B cell (primary cell): ENCODE data around the gene NRAS. TPM values are rescaled to one million over a fixed set of nuclear protein-coding genes. Genes with fewer than 3 reads are reported as not detected.

Experiments
- ATAC-seq: fragments of 200-7000 bp; cut with Tn5 transposase; one replicate; pipeline ENCODE4 v1.10.0; 2021; ENCODE audit warnings: low read depth, mild to moderate bottlenecking, moderate number of reproducible peaks, moderate library complexity
- CTCF ChIA-PET: fragments of 350-600 bp; sonication (Branson Sonifier 250); formaldehyde crosslinking; loops from one replicate; lab custom pipeline; 2021; ENCODE audit warnings: antibody characterized with exemption, inconsistent platforms; lab: Charles Lee
- POLR2A ChIA-PET: fragments of 350-600 bp; sonication (Branson Sonifier 250); formaldehyde crosslinking; loops from one replicate; lab custom pipeline; 2021; ENCODE audit warnings: antibody characterized with exemption; lab: Charles Lee
- DNase-seq: peaks from one replicate; pipeline ENCODE4 v3.0.0; 2013
- H2AFZ ChIP-seq: 2 replicates; pipeline ENCODE4 v1.6.1; 2012; ENCODE audit warnings: mild to moderate bottlenecking, low read depth, low read length; ENCODE audit not compliant: insufficient read depth, poor library complexity, severe bottlenecking
- H3K27ac ChIP-seq, 2 donors: 1 replicate in 1 of 2; 2 replicates in 1 of 2; pipeline ENCODE4 v1.5.1; 2012 to 2013; ENCODE audit warnings: low read length in 2 of 2, mild to moderate bottlenecking in 2 of 2, moderate library complexity in 1 of 2
- H3K27me3 ChIP-seq, 4 experiments: fragments of 200-600 bp in 1 of 4; sonication (generic) in 1 of 4; replicated peaks in 1 of 4; 1 replicate in 2 of 4; 2 replicates in 2 of 4; pipeline versions ENCODE4 v1.6.1 to v1.7.0; 2013 to 2016; ENCODE audit warnings: low read length in 3 of 4, mild to moderate bottlenecking in 2 of 4, mixed read lengths in 1 of 4, moderate library complexity in 1 of 4; ENCODE audit not compliant: insufficient read depth in 4 of 4, control insufficient read depth in 3 of 4; ENCODE audit errors: control extremely low read depth in 1 of 4
- H3K36me3 ChIP-seq, 2 experiments: replicated peaks in 1 of 2; 1 replicate in 1 of 2; 2 replicates in 1 of 2; pipeline versions ENCODE4 v1.6.1 to v1.7.1; 2013; ENCODE audit warnings: low read length in 1 of 2; ENCODE audit not compliant: insufficient read depth in 2 of 2, control insufficient read depth in 1 of 2; ENCODE audit errors: control extremely low read depth in 1 of 2, extremely low read depth in 1 of 2
- H3K4me1 ChIP-seq, 2 donors: fragments of 200-600 bp in 1 of 2; sonication (generic) in 1 of 2; 1 replicate in 1 of 2; 2 replicates in 1 of 2; pipeline versions ENCODE4 v1.5.1 to v1.6.1; 2013 to 2017; ENCODE audit warnings: low read length in 2 of 2; ENCODE audit not compliant: control insufficient read depth in 2 of 2, insufficient read depth in 2 of 2
- H3K4me2 ChIP-seq: replicated peaks from 2 replicates; pipeline ENCODE3; 2012; ENCODE audit warnings: mild to moderate bottlenecking, low read depth, low read length; ENCODE audit not compliant: poor library complexity, severe bottlenecking
- H3K4me3 ChIP-seq, 5 experiments: fragments of 200-600 bp in 1 of 5; sonication (generic) in 1 of 5; 1 replicate in 3 of 5; 2 replicates in 2 of 5; pipeline versions ENCODE4 v1.5.1 to v1.7.0; 2011 to 2016; ENCODE audit warnings: low read length in 4 of 5, mild to moderate bottlenecking in 4 of 5, low read depth in 2 of 5, control low read depth in 1 of 5, moderate library complexity in 1 of 5; ENCODE audit not compliant: insufficient read depth in 1 of 5; ENCODE audit errors: control extremely low read depth in 1 of 5, extremely low read depth in 1 of 5
- H3K79me2 ChIP-seq: fragments of 200-600 bp; sonication (generic); one replicate; pipeline ENCODE4 v1.6.0; 2016; ENCODE audit warnings: low read length; ENCODE audit not compliant: control insufficient read depth, insufficient read depth
- H3K9ac ChIP-seq: fragments of 200-600 bp; sonication (generic); 2 replicates; pipeline ENCODE4 v1.6.1; 2017; ENCODE audit warnings: mild to moderate bottlenecking, low read length, moderate library complexity
- H3K9me3 ChIP-seq, 3 donors: one replicate each; pipeline versions ENCODE4 v1.6.1 to v1.7.1; 2013; ENCODE audit warnings: low read length in 2 of 3; ENCODE audit not compliant: control insufficient read depth in 2 of 3, insufficient read depth in 1 of 3; ENCODE audit errors: control extremely low read depth in 1 of 3
- H4K20me1 ChIP-seq: 2 replicates; pipeline ENCODE4 v1.6.0; 2012; ENCODE audit warnings: mild to moderate bottlenecking, low read length; ENCODE audit not compliant: insufficient read depth, control insufficient read depth, poor library complexity, severe bottlenecking
- H3K27ac Mint-ChIP-seq: one replicate; pipeline ENCODE4 v1.8.0; 2021; ENCODE audit warnings: mixed read lengths
- H3K27me3 Mint-ChIP-seq: one replicate; pipeline ENCODE4 v1.8.0; 2021; ENCODE audit warnings: mixed read lengths
- H3K4me1 Mint-ChIP-seq: one replicate; pipeline ENCODE4 v1.8.0; 2021; ENCODE audit warnings: mixed read lengths
- H3K4me3 Mint-ChIP-seq: one replicate; pipeline ENCODE4 v1.8.0; 2021; ENCODE audit warnings: mixed read lengths
- H3K9me3 Mint-ChIP-seq: one replicate; pipeline ENCODE4 v1.8.0; 2022; ENCODE audit warnings: mixed read lengths; ENCODE audit not compliant: insufficient read depth
- EZH2 ChIP-seq: IDR thresholded peaks from 2 replicates; pipeline ENCODE4 v1.6.1; 2012; ENCODE audit warnings: borderline replicate concordance, low read depth, mild to moderate bottlenecking, moderate library complexity, low read length; ENCODE audit not compliant: insufficient read depth, poor library complexity, severe bottlenecking
- WGBS: methylation state at CpG from one replicate; pipeline ENCODE4 v1.1.5; 2013; ENCODE audit warnings: missing lambda C conversion rate; ENCODE audit not compliant: insufficient coverage; 5-methylcytosine and 5-hydroxymethylcytosine counted together
- intact Hi-C: fragments of 100-400 bp; cut with micrococcal nuclease; formaldehyde crosslinking; loops from one replicate; pipeline ENCODE4 v1.10.0; 2022
- polyA plus RNA-seq: library from polyadenylated mRNA; depleted of rRNA; stranded (reverse); fragments of >200 nt; gene quantifications from 2 replicates; pipeline ENCODE4 v1.2.3, GENCODE V29; 2012
- total RNA-seq, 2 donors: library from RNA; stranded (reverse); fragments of 120-200 nt in 1 of 2; gene quantifications; 1 replicate in 1 of 2; 2 replicates in 1 of 2; pipeline versions ENCODE4 v1.2.3 to v1.2.4, GENCODE V29; 2013 to 2022
- TF ChIP-seq, protein P1 (sequence below): fragments of 200-600 bp; IDR thresholded peaks from one replicate; pipeline ENCODE4 v1.8.0; 2022; ENCODE audit warnings: antibody characterized with exemption, mild to moderate bottlenecking

The NRAS gene
- total and polyA plus RNA-seq, 2 donors (not counting 1 experiment from before 2014, with no cell fraction given): 9.8 to 35.0 TPM

DNA sequence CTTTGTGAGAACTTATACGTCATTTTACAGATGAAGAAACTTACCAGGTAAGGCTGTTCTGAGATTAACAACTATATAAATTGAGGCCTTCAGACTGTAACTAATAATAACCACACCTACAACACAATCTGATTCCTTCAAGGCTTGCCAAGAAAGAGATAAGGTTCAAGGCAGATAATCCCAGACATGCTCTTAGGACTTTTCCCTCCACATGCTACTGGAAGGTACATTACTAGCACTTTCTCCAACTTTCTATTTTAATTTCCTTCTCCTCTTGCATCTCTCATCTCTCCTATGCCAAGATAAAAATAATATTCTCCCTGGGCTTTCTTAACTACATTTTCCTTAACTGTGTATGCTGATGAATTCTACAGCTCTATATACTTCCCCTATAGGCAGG lies 18.9 kb upstream of the NRAS start:
- Histone ChIP-seq H4K20me1 (peaks cover 52% of the 10 kb centered on the region), H2AFZ (no peak overlapping the region), H3K9me3 (no peaks in the 10 kb centered on the region), H3K79me2 (peaks cover 50% of the 10 kb centered on the region), H3K4me3 (no peak overlapping the region), H3K27me3 (no peaks in the 10 kb centered on the region), H3K27ac (no peak overlapping the region), H3K4me2 (no peak overlapping the region), H3K9ac (no peak overlapping the region), H3K36me3 (peaks cover 31 to 82% of the 10 kb centered on the region in 2 experiments), H3K4me1 (no peaks in the 10 kb centered on the region)
- Mint-ChIP-seq H3K27me3 (no peaks in the 10 kb centered on the region), H3K4me1 (no peaks in the 10 kb centered on the region), H3K9me3 (no peaks in the 10 kb centered on the region), H3K4me3 (no peak overlapping the region), H3K27ac (no peak overlapping the region)
- DNase-seq (no peak), ATAC-seq (no peak)
- ChIA-PET CTCF (no interaction called here), POLR2A (no interaction called here)
- no peak for TF ChIP-seq EZH2
- TF ChIP-seq, protein P1, sequence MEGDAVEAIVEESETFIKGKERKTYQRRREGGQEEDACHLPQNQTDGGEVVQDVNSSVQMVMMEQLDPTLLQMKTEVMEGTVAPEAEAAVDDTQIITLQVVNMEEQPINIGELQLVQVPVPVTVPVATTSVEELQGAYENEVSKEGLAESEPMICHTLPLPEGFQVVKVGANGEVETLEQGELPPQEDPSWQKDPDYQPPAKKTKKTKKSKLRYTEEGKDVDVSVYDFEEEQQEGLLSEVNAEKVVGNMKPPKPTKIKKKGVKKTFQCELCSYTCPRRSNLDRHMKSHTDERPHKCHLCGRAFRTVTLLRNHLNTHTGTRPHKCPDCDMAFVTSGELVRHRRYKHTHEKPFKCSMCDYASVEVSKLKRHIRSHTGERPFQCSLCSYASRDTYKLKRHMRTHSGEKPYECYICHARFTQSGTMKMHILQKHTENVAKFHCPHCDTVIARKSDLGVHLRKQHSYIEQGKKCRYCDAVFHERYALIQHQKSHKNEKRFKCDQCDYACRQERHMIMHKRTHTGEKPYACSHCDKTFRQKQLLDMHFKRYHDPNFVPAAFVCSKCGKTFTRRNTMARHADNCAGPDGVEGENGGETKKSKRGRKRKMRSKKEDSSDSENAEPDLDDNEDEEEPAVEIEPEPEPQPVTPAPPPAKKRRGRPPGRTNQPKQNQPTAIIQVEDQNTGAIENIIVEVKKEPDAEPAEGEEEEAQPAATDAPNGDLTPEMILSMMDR: no peak
- no CpG with 5 or more reads among the region's 1 CpG for WGBS
- intact Hi-C loops: no loop called here

DNA sequence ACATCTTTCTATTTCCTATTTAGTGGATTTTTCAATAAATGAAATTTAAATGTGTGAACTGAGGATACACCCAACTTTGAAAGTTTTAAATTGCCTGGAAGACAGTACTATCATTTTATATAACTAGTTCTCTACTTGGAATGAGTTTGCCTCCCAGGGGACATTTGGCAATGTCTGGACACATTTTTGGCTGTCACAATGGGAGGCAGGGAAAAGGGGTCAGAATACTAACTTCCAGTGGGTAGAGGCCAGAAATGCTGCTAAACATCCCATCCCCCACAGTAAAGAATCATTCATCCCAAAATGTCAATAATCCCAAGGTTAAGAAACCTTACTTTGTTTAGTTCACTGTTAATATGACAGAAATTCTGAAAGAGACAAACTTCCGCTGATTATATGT lies 13.2 kb upstream of the NRAS start:
- CTCF ChIA-PET: no interaction called here
- no peaks in the 10 kb centered on the region for H3K9me3 Mint-ChIP-seq
- no peak overlapping the region for H3K27ac Mint-ChIP-seq
- Histone ChIP-seq H3K4me2 (no peak overlapping the region), H2AFZ (no peak overlapping the region), H3K4me3 (no peak overlapping the region), H3K9ac (no peak overlapping the region), H3K36me3 (peaks cover 48 to 95% of the 10 kb centered on the region in 2 experiments), H3K79me2 (peaks cover 6% of the 10 kb centered on the region), H3K9me3 (no peaks in the 10 kb centered on the region), H4K20me1 (peaks cover 8% of the 10 kb centered on the region), H3K4me1 (no peaks in the 10 kb centered on the region), H3K27me3 (no peaks in the 10 kb centered on the region), H3K27ac (no peak overlapping the region)
- intact Hi-C loops: no loop called here
- H3K27me3 Mint-ChIP-seq: no peaks in the 10 kb centered on the region
- H3K4me3 Mint-ChIP-seq: no peak overlapping the region
- no CpG with 5 or more reads among the region's 1 CpG for WGBS
- ATAC-seq: no peak
- POLR2A ChIA-PET: no interaction called here
- DNase-seq: no peak
- TF ChIP-seq, protein P1: no peak
- no peak for TF ChIP-seq EZH2
- H3K4me1 Mint-ChIP-seq: no peaks in the 10 kb centered on the region
